Upper lobe of left lung (tissue), 4 donors: ENCODE measurements around the gene ATG10.

Experiments
- POLR2AphosphoS5 ChIP-seq, 2 donors: sonication (generic); formaldehyde crosslinking; IDR thresholded peaks; one replicate each; pipeline ENCODE4 v1.5.1; 2017; ENCODE audit warnings: antibody characterized with exemption in 2 of 2
- TF ChIP-seq, protein P1 (sequence below), 6 experiments: fragments of 450-650 bp in 4 of 6; fragments of 200-600 bp in 2 of 6; sonication (generic) in 2 of 6; IDR thresholded peaks; one replicate each; pipeline ENCODE4 v1.5.1; 2016 to 2019; ENCODE audit warnings: antibody characterized with exemption in 6 of 6

DNA sequence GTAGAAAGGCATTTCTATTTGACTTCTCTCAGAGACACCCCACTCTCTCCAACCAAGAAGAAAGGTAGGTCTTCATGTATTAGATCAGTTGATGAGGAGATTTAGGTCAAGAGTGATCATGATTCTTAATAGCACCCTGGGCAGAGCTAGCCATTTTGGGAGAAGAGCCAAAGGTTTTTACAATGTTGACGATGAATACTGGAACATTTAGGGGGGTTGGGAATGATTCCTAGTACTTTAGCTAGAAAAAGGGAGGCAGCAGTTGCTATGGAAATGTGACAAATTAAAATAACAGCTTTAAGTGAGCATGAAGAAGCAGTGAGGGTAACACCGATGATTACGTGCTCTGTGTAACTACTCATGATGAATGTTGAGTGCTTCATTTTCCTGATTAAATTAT, 315.8 kb downstream of the ATG10 start:
- no peak for TF ChIP-seq POLR2AphosphoS5 (IDR thresholded peaks at IDR 0.05)
- TF ChIP-seq, protein P1, sequence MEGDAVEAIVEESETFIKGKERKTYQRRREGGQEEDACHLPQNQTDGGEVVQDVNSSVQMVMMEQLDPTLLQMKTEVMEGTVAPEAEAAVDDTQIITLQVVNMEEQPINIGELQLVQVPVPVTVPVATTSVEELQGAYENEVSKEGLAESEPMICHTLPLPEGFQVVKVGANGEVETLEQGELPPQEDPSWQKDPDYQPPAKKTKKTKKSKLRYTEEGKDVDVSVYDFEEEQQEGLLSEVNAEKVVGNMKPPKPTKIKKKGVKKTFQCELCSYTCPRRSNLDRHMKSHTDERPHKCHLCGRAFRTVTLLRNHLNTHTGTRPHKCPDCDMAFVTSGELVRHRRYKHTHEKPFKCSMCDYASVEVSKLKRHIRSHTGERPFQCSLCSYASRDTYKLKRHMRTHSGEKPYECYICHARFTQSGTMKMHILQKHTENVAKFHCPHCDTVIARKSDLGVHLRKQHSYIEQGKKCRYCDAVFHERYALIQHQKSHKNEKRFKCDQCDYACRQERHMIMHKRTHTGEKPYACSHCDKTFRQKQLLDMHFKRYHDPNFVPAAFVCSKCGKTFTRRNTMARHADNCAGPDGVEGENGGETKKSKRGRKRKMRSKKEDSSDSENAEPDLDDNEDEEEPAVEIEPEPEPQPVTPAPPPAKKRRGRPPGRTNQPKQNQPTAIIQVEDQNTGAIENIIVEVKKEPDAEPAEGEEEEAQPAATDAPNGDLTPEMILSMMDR (IDR thresholded peaks at IDR 0.05), result no peak
